Testis (tissue), 3 donors: ENCODE measurements around the gene WIPF3. TPM values are rescaled to one million over a fixed set of nuclear protein-coding genes. Genes with fewer than 3 reads are reported as not detected.
A peak's percentile ranks its signal among the peaks of the same experiment; 100 is the strongest.

Experiments
- DNase-seq: peaks from one replicate; pipeline ENCODE4 v3.0.0-alpha.2; 2019
- H3K27ac ChIP-seq, 2 donors: fragments of 200-600 bp; sonication (generic); one replicate each; pipeline ENCODE4 v1.5.1; 2019
- H3K27me3 ChIP-seq: fragments of 200-600 bp; sonication (generic); one replicate; pipeline ENCODE4 v1.5.1; 2019
- H3K36me3 ChIP-seq: fragments of 200-600 bp; sonication (generic); one replicate; pipeline ENCODE4 v1.5.1; 2017; ENCODE audit warnings: low read depth; ENCODE audit errors: missing control alignments
- H3K4me1 ChIP-seq: fragments of 200-600 bp; sonication (generic); one replicate; pipeline ENCODE4 v1.5.1; 2019
- H3K4me3 ChIP-seq, 2 donors: fragments of 200-600 bp; sonication (generic); one replicate each; pipeline ENCODE4 v1.5.1; 2017 to 2019
- H3K9me3 ChIP-seq: fragments of 200-600 bp; sonication (generic); one replicate; pipeline ENCODE4 v1.5.1; 2017
- CTCF ChIP-seq, 3 experiments: fragments of 450-650 bp in 2 of 3; fragments of 200-600 bp in 1 of 3; sonication (generic) in 1 of 3; IDR thresholded peaks; one replicate each; pipeline ENCODE4 v1.5.1; 2016 to 2019; ENCODE audit warnings: antibody characterized with exemption in 3 of 3, mild to moderate bottlenecking in 2 of 3, moderate library complexity in 1 of 3
- POLR2A ChIP-seq: fragments of 450-650 bp; IDR thresholded peaks from one replicate; pipeline ENCODE4 v1.6.1; 2017; ENCODE audit warnings: antibody characterized with exemption, mild to moderate bottlenecking, moderate library complexity
- WGBS, 2 donors: methylation state at CpG; one replicate each; pipeline ENCODE4 v1.1.5; 2018; 5-methylcytosine and 5-hydroxymethylcytosine counted together
- intact Hi-C: fragments of 100-400 bp; cut with DNase I; formaldehyde crosslinking; loops from one replicate; pipeline ENCODE4 v1.15.1; 2023; ENCODE audit warnings: low total_unique reads
- polyA plus RNA-seq: library from polyadenylated mRNA; stranded (reverse); fragments of 350-450 nt; fragmentation: Illumina TruSeq; extraction: RNeasy Lipid Tissue Mini Kit (QIAGEN cat#74804); gene quantifications from one replicate; pipeline ENCODE4 v1.2.3, GENCODE V29; 2014; ENCODE audit warnings: low read depth, low replicate concordance; ENCODE audit not compliant: insufficient read depth
- total RNA-seq, 2 donors: library from RNA; depleted of rRNA; stranded (reverse); fragments of >200 nt; gene quantifications; one replicate each; pipeline ENCODE4 v1.2.3, GENCODE V29; 2016

WIPF3 gene
- total and polyA plus RNA-seq, 3 donors from 2014 or later = 42.7 to 110 (median 80.7) TPM

GRCh38 chr7:29854257-29854938 lies 48.1 kb downstream of the WIPF3 start:
- H3K27ac ChIP-seq = peak overlapping the region; percentile 41 to 51
- no peak for DNase-seq
- no peaks in the 10 kb centered on the region for H3K27me3 ChIP-seq
- no peaks in the 10 kb centered on the region for H3K9me3 ChIP-seq
- H3K4me3 ChIP-seq = no peak overlapping the region
- 69 to 79% methylated on average over 8 of the region's 8 CpGs for WGBS, 2 donors
- peaks cover 58% of the 10 kb centered on the region for H3K4me1 ChIP-seq
- intact Hi-C loops = no loop called here
- TF ChIP-seq CTCF (IDR thresholded peaks at IDR 0.05) (no peak), POLR2A (no peak)
- H3K36me3 ChIP-seq = no peaks in the 10 kb centered on the region

GRCh38 chr7:29857654-29858053 lies 51.3 kb downstream of the WIPF3 start:
- H3K36me3 ChIP-seq = no peaks in the 10 kb centered on the region
- no peaks in the 10 kb centered on the region for H3K27me3 ChIP-seq
- H3K27ac ChIP-seq = peak overlapping the region; percentile 42 to 46
- DNase-seq = no peak
- no peak overlapping the region for H3K4me3 ChIP-seq
- no peak for TF ChIP-seq POLR2A
- TF ChIP-seq CTCF (IDR thresholded peaks at IDR 0.05) = no peak
- intact Hi-C loops = no loop called here
- H3K9me3 ChIP-seq = no peaks in the 10 kb centered on the region
- peaks cover 56% of the 10 kb centered on the region for H3K4me1 ChIP-seq

GRCh38 chr7:29858191-29858951 lies 52.1 kb downstream of the WIPF3 start:
- Histone ChIP-seq H3K36me3 (no peaks in the 10 kb centered on the region), H3K4me1 (peaks cover 51% of the 10 kb centered on the region), H3K27ac (peak overlapping the region; percentile 46 to 79), H3K9me3 (no peaks in the 10 kb centered on the region), H3K27me3 (no peaks in the 10 kb centered on the region), H3K4me3 (no peak overlapping the region)
- TF ChIP-seq POLR2A = no peak
- no peak for TF ChIP-seq CTCF (IDR thresholded peaks at IDR 0.05)
- no peak for DNase-seq
- 56 to 62% methylated on average over 4 of the region's 4 CpGs for WGBS, 2 donors
- intact Hi-C loops = no loop called here

- no peak for DNase-seq
- Histone ChIP-seq H3K4me1 (peaks cover 52% of the 10 kb centered on the region), H3K36me3 (no peaks in the 10 kb centered on the region), H3K9me3 (no peaks in the 10 kb centered on the region), H3K27ac (peak overlapping the region; percentile 46 to 79), H3K27me3 (no peaks in the 10 kb centered on the region), H3K4me3 (no peak overlapping the region)
- intact Hi-C loops = no loop called here
- TF ChIP-seq POLR2A = no peak
- TF ChIP-seq CTCF (IDR thresholded peaks at IDR 0.05) = no peak
- 77 to 82% methylated on average over 5 of the region's 5 CpGs for WGBS, 2 donors
Measured at GRCh38 chr7:29859104-29859503, 52.8 kb downstream of the WIPF3 start.
